Fibroblast of the aortic adventitia (primary cell): ENCODE measurements around the gene AQR. TPM values are rescaled to one million over a fixed set of nuclear protein-coding genes. Genes with fewer than 3 reads are reported as not detected.
"Not testable (repeated sequence)": the region's sequence is repeated elsewhere in the genome, so short reads cannot be mapped to it uniquely, and the experiment has no call there.

ENCODE experiments used
- DNase-seq: peaks from one replicate; pipeline ENCODE4 v3.0.0-alpha.2; 2010; ENCODE audit warnings: low read depth
- H3K4me3 ChIP-seq: 2 replicates; pipeline ENCODE4 v1.5.1; 2011; ENCODE audit warnings: low read depth, mild to moderate bottlenecking, control low read depth, low read length, moderate library complexity
- CTCF ChIP-seq: IDR thresholded peaks from 2 replicates; pipeline ENCODE4 v1.5.1; 2011; ENCODE audit warnings: mild to moderate bottlenecking, low read length, control low read depth, inconsistent platforms; ENCODE audit not compliant: insufficient read depth
- total RNA-seq: library from RNA; depleted of rRNA; stranded (reverse); fragments of >200 nt; gene quantifications from 2 replicates; pipeline ENCODE4 v1.2.3, GENCODE V29; 2012; ENCODE audit warnings: low replicate concordance

The AQR gene
- total RNA-seq, 1 donor: 34.6 TPM

- no peak overlapping the region for H3K4me3 ChIP-seq
- DNase-seq: no peak
- no peak for TF ChIP-seq CTCF
These were observed 5.3 kb downstream of the AQR start for GRCh38 chr15:34964277-34964676.

- no peak overlapping the region for H3K4me3 ChIP-seq
- DNase-seq: no peak
- no peak for TF ChIP-seq CTCF
These were observed 15.7 kb downstream of the AQR start for GRCh38 chr15:34953851-34954250.

- DNase-seq: peak; percentile 18
- no peak for TF ChIP-seq CTCF
- no peak overlapping the region for H3K4me3 ChIP-seq
These were observed 17.1 kb downstream of the AQR start for GRCh38 chr15:34952481-34952880.

- DNase-seq: peak; percentile 71
- TF ChIP-seq CTCF: no peak
- H3K4me3 ChIP-seq: no peak overlapping the region
These were observed 17.5 kb downstream of the AQR start for GRCh38 chr15:34951993-34952392.

- DNase-seq: no peak
- H3K4me3 ChIP-seq: no peak overlapping the region
- TF ChIP-seq CTCF: no peak
These were observed 24.6 kb downstream of the AQR start for GRCh38 chr15:34944936-34945335.

- DNase-seq: no peak
- TF ChIP-seq CTCF: no peak
These were observed 25.8 kb downstream of the AQR start for GRCh38 chr15:34943711-34944110.

GRCh38 chr15:34943264-34943663, 26.3 kb downstream of the AQR start:
- DNase-seq, H3K4me3 ChIP-seq: not testable (repeated sequence)

More at GRCh38 chr15:34943711-34944110, 25.8 kb downstream of the AQR start:
- H3K4me3 ChIP-seq: no peak overlapping the region
